Right cardiac atrium (tissue), 5 donors: ENCODE results near the gene EXOC1. TPM values are rescaled to one million over a fixed set of nuclear protein-coding genes. Genes with fewer than 3 reads are reported as not detected.

Source experiments
- ATAC-seq, 2 donors: fragments of 200-7000 bp; cut with Tn5 transposase; one replicate each; pipeline versions ENCODE4 v1.8.0 to v1.9.1; 2020; ENCODE audit warnings: moderate library complexity in 2 of 2, mild to moderate bottlenecking in 1 of 2
- DNase-seq, 3 donors: peaks; one replicate each; pipeline ENCODE4 v3.0.0-alpha.2; 2020
- H3K27ac ChIP-seq: one replicate; pipeline ENCODE4 v1.5.1; 2013; ENCODE audit warnings: mild to moderate bottlenecking, low read length, control low read depth, moderate library complexity
- H3K27me3 ChIP-seq: one replicate; pipeline ENCODE4 v1.6.1; 2013; ENCODE audit not compliant: control insufficient read depth, insufficient read depth
- H3K4me1 ChIP-seq: one replicate; pipeline ENCODE4 v1.6.1; 2013; ENCODE audit warnings: low read length; ENCODE audit not compliant: control insufficient read depth, insufficient read depth
- H3K4me3 ChIP-seq: one replicate; pipeline ENCODE4 v1.5.1; 2013; ENCODE audit warnings: low read length, control low read depth
- H3K9me3 ChIP-seq: one replicate; pipeline ENCODE4 v1.6.1; 2013; ENCODE audit warnings: low read length; ENCODE audit not compliant: control insufficient read depth
- WGBS: extraction: QIAGEN DNeasy Blood & Tissue Kit; methylation state at CpG from one replicate; pipeline ENCODE4 v1.1.7; 2013; 5-methylcytosine and 5-hydroxymethylcytosine counted together
- intact Hi-C, 4 donors: fragments of 100-400 bp; cut with DNase I; formaldehyde crosslinking; loops; one replicate each; pipeline versions ENCODE4 v1.11.0 to v1.14.0; 2022 to 2023
- polyA plus RNA-seq: library from polyadenylated mRNA; stranded (reverse); fragments of 200-250 nt; gene quantifications from one replicate; pipeline ENCODE4 v1.2.3, GENCODE V29; 2013
- total RNA-seq, 4 donors: library from RNA; stranded (reverse); fragmentation: NEBNext Ultra II Directional; extraction: Animal tissue kit (Norgen Biotek cat#: 25700); gene quantifications; one replicate each; pipeline ENCODE4 v1.2.1, GENCODE V29; 2021
- donor health status: healthy with polysubstance abuse.
- donor health status: DM: no; HTN: yes; CAD: no.
- donor health status: DM: no; HTN: no; CAD: no.
- donor health status: DM: no; HTN: yes; CAD: no; lungs with severe emphysema.
- donor health status: DM: yes; HTN: yes; CAD: no.

Gene EXOC1
- total and polyA plus RNA-seq, 5 donors, result 13.6 to 26.2 (median 21.6) TPM

GRCh38 chr4:55874831-55875230 is 21.4 kb downstream of the EXOC1 start:
- H3K9me3 ChIP-seq, result no peaks in the 10 kb centered on the region
- intact Hi-C loops, result no loop called here
- H3K4me3 ChIP-seq, result no peak overlapping the region
- no peak for DNase-seq
- no peaks in the 10 kb centered on the region for H3K27me3 ChIP-seq
- ATAC-seq, result no peak
- H3K4me1 ChIP-seq, result no peaks in the 10 kb centered on the region
- H3K27ac ChIP-seq, result no peak overlapping the region

- intact Hi-C loops, result no loop called here
- ATAC-seq, result no peak
- no peaks in the 10 kb centered on the region for H3K4me1 ChIP-seq
- H3K27me3 ChIP-seq, result no peaks in the 10 kb centered on the region
- no peak for DNase-seq
- H3K9me3 ChIP-seq, result no peaks in the 10 kb centered on the region
- no peak overlapping the region for H3K27ac ChIP-seq
- no peak overlapping the region for H3K4me3 ChIP-seq
These were observed 22.9 kb downstream of the EXOC1 start for GRCh38 chr4:55876387-55876786.

- Histone ChIP-seq H3K4me3 (no peak overlapping the region), H3K9me3 (no peaks in the 10 kb centered on the region), H3K4me1 (no peaks in the 10 kb centered on the region), H3K27me3 (no peaks in the 10 kb centered on the region), H3K27ac (no peak overlapping the region)
- WGBS, result 96% methylated on average over 3 of the region's 3 CpGs
- no peak for DNase-seq
- ATAC-seq, result no peak
- intact Hi-C loops, result no loop called here
These were observed 25.8 kb downstream of the EXOC1 start for GRCh38 chr4:55879224-55879623.

GRCh38 chr4:55880652-55881280 is 27.3 kb downstream of the EXOC1 start:
- intact Hi-C loops, result no loop called here
- Histone ChIP-seq H3K27ac (no peak overlapping the region), H3K9me3 (no peaks in the 10 kb centered on the region), H3K27me3 (no peaks in the 10 kb centered on the region), H3K4me3 (no peak overlapping the region), H3K4me1 (no peaks in the 10 kb centered on the region)
- ATAC-seq, result no peak
- 99% methylated on average over 3 of the region's 3 CpGs for WGBS
- DNase-seq, result no peak

GRCh38 chr4:55884093-55884850 is 30.8 kb downstream of the EXOC1 start:
- DNase-seq (no peak), ATAC-seq (no peak)
- no peaks in the 10 kb centered on the region for H3K4me1 ChIP-seq
- no peaks in the 10 kb centered on the region for H3K9me3 ChIP-seq
- H3K27me3 ChIP-seq, result no peaks in the 10 kb centered on the region
- H3K4me3 ChIP-seq, result no peak overlapping the region
- intact Hi-C loops, result no loop called here
- WGBS, result 91% methylated on average over 2 of the region's 2 CpGs
- H3K27ac ChIP-seq, result no peak overlapping the region

- 91% methylated on average over 1 of the region's 1 CpG for WGBS
- no peak overlapping the region for H3K4me3 ChIP-seq
These were observed 31.4 kb downstream of the EXOC1 start for GRCh38 chr4:55884851-55885219.

GRCh38 chr4:55887594-55887993 is 34.1 kb downstream of the EXOC1 start:
- no peaks in the 10 kb centered on the region for H3K4me1 ChIP-seq
- H3K9me3 ChIP-seq, result no peaks in the 10 kb centered on the region
- 84% methylated on average over 1 of the region's 1 CpG for WGBS
- H3K27ac ChIP-seq, result no peak overlapping the region
- DNase-seq (no peak), ATAC-seq (no peak)
- H3K27me3 ChIP-seq, result no peaks in the 10 kb centered on the region
- intact Hi-C loops, result no loop called here
- no peak overlapping the region for H3K4me3 ChIP-seq

More at GRCh38 chr4:55884851-55885219, 31.4 kb downstream of the EXOC1 start:
- Histone ChIP-seq H3K27ac (no peak overlapping the region), H3K9me3 (no peaks in the 10 kb centered on the region), H3K27me3 (no peaks in the 10 kb centered on the region), H3K4me1 (no peaks in the 10 kb centered on the region)
- DNase-seq (no peak), ATAC-seq (no peak)
- intact Hi-C loops, result no loop called here

GRCh38 chr4:55892156-55892555 is 38.7 kb downstream of the EXOC1 start:
- Histone ChIP-seq H3K27ac (no peak overlapping the region), H3K9me3 (no peaks in the 10 kb centered on the region), H3K4me3 (no peak overlapping the region), H3K4me1 (no peaks in the 10 kb centered on the region), H3K27me3 (no peaks in the 10 kb centered on the region)
- intact Hi-C loops, result no loop called here
- no peak for ATAC-seq
- DNase-seq, result no peak
- 65% methylated on average over 2 of the region's 2 CpGs for WGBS

- no peaks in the 10 kb centered on the region for H3K27me3 ChIP-seq
- H3K9me3 ChIP-seq, result no peaks in the 10 kb centered on the region
- H3K27ac ChIP-seq, result no peak overlapping the region
- intact Hi-C loops, result no loop called here
- ATAC-seq, result no peak
- 84% methylated on average over 3 of the region's 3 CpGs for WGBS
- no peak for DNase-seq
- no peaks in the 10 kb centered on the region for H3K4me1 ChIP-seq
- H3K4me3 ChIP-seq, result no peak overlapping the region
These were observed 43.2 kb downstream of the EXOC1 start for GRCh38 chr4:55896622-55897021.

GRCh38 chr4:55902677-55903076 is 49.2 kb downstream of the EXOC1 start:
- WGBS, result 93% methylated on average over 4 of the region's 4 CpGs
- DNase-seq (no peak), ATAC-seq (no peak)
- Histone ChIP-seq H3K4me1 (no peaks in the 10 kb centered on the region), H3K4me3 (no peak overlapping the region), H3K27ac (no peak overlapping the region), H3K9me3 (no peaks in the 10 kb centered on the region), H3K27me3 (no peaks in the 10 kb centered on the region)
- intact Hi-C loops, result no loop called here

- intact Hi-C loops, result no loop called here
- Histone ChIP-seq H3K4me3 (no peak overlapping the region), H3K27me3 (no peaks in the 10 kb centered on the region), H3K27ac (no peak overlapping the region), H3K4me1 (no peaks in the 10 kb centered on the region), H3K9me3 (no peaks in the 10 kb centered on the region)
- ATAC-seq, result no peak
- no peak for DNase-seq
These were observed 50.1 kb downstream of the EXOC1 start for GRCh38 chr4:55903577-55903976.

- Histone ChIP-seq H3K27me3 (no peaks in the 10 kb centered on the region), H3K4me1 (no peaks in the 10 kb centered on the region), H3K27ac (no peak overlapping the region), H3K9me3 (no peaks in the 10 kb centered on the region), H3K4me3 (no peak overlapping the region)
- intact Hi-C loops, result no loop called here
- no peak for DNase-seq
- no peak for ATAC-seq
These were observed 51.1 kb downstream of the EXOC1 start for GRCh38 chr4:55904576-55904975.
